Kidney (tissue), 14 donors: ENCODE data around the gene NEK7. TPM values are rescaled to one million over a fixed set of nuclear protein-coding genes. Genes with fewer than 3 reads are reported as not detected.
A peak's percentile ranks its signal among the peaks of the same experiment; 100 is the strongest.

Experiments
- DNase-seq, 5 donors: peaks; one replicate each; pipeline ENCODE4 v3.0.0-alpha.2; 2013 to 2020
- FAIRE-seq: peaks from 2 replicates; lab custom pipeline; 2012; peaks lifted over from hg19 to GRCh38; lab: Jason Lieb, UNC
- H3K27ac ChIP-seq, 2 donors: one replicate each; pipeline ENCODE4 v1.7.0; 2013; ENCODE audit warnings: low read depth in 2 of 2, low read length in 2 of 2, inconsistent platforms in 1 of 2
- H3K27me3 ChIP-seq: one replicate; pipeline ENCODE4 v1.7.1; 2013; ENCODE audit warnings: low read length, inconsistent platforms; ENCODE audit not compliant: control insufficient read depth, insufficient read depth
- H3K36me3 ChIP-seq, 3 donors: one replicate each; pipeline versions ENCODE4 v1.7.0 to v1.7.1; 2013; ENCODE audit warnings: low read length in 3 of 3, control low read depth in 1 of 3, inconsistent platforms in 1 of 3; ENCODE audit not compliant: insufficient read depth in 3 of 3, control insufficient read depth in 2 of 3
- H3K4me1 ChIP-seq, 3 donors: one replicate each; pipeline versions ENCODE4 v1.7.0 to v1.7.1; 2013; ENCODE audit warnings: low read length in 3 of 3, inconsistent platforms in 1 of 3, low read depth in 1 of 3; ENCODE audit not compliant: control insufficient read depth in 2 of 3, insufficient read depth in 2 of 3
- H3K4me3 ChIP-seq, 3 donors: one replicate each; pipeline versions ENCODE4 v1.7.0 to v1.8.1; 2013; ENCODE audit warnings: low read length in 3 of 3, control low read depth in 1 of 3, inconsistent platforms in 1 of 3
- H3K9ac ChIP-seq, 3 donors: one replicate each; pipeline versions ENCODE4 v1.7.0 to v1.7.1; 2013; ENCODE audit warnings: low read length in 3 of 3, control low read depth in 1 of 3, inconsistent platforms in 1 of 3
- H3K9me3 ChIP-seq, 3 donors: one replicate each; pipeline versions ENCODE4 v1.7.0 to v1.7.1; 2013; ENCODE audit warnings: low read length in 3 of 3, control low read depth in 1 of 3, inconsistent platforms in 1 of 3; ENCODE audit not compliant: control insufficient read depth in 2 of 3, insufficient read depth in 1 of 3
- CTCF ChIP-seq: IDR thresholded peaks from 3 replicates; pipeline ENCODE4 v1.5.1; 2012; ENCODE audit warnings: mild to moderate bottlenecking, moderate library complexity, borderline replicate concordance; ENCODE audit not compliant: insufficient read depth; ENCODE audit errors: extremely low read depth
- intact Hi-C: fragments of 100-400 bp; cut with DNase I; formaldehyde crosslinking; loops from one replicate; pipeline ENCODE4 v1.11.1; 2022
- polyA plus RNA-seq: library from polyadenylated mRNA; stranded (reverse); fragments of 350-450 nt; fragmentation: Illumina TruSeq; extraction: RNeasy Lipid Tissue Mini Kit (QIAGEN cat#74804); gene quantifications from one replicate; pipeline ENCODE4 v1.2.3, GENCODE V29; 2014; ENCODE audit warnings: low read depth, low replicate concordance; ENCODE audit not compliant: insufficient read depth
- total RNA-seq: library from RNA; stranded (reverse); fragmentation: NEBNext Ultra II Directional; extraction: Animal tissue kit (Norgen Biotek cat#: 25700); gene quantifications from one replicate; pipeline ENCODE4 v1.2.1, GENCODE V29; 2021
- donor health status: control.
- donor health status: control.
- donor health status: control.
- donor health status: control.
- donor health status: control.
- donor health status: DM: yes; HTN: yes; CAD: no.
- donor health status: Normal renal cell carcinoma (clear cell type).

The NEK7 gene
- total and polyA plus RNA-seq, 2 donors from 2014 or later, result 17.3 to 65.5 TPM

DNA sequence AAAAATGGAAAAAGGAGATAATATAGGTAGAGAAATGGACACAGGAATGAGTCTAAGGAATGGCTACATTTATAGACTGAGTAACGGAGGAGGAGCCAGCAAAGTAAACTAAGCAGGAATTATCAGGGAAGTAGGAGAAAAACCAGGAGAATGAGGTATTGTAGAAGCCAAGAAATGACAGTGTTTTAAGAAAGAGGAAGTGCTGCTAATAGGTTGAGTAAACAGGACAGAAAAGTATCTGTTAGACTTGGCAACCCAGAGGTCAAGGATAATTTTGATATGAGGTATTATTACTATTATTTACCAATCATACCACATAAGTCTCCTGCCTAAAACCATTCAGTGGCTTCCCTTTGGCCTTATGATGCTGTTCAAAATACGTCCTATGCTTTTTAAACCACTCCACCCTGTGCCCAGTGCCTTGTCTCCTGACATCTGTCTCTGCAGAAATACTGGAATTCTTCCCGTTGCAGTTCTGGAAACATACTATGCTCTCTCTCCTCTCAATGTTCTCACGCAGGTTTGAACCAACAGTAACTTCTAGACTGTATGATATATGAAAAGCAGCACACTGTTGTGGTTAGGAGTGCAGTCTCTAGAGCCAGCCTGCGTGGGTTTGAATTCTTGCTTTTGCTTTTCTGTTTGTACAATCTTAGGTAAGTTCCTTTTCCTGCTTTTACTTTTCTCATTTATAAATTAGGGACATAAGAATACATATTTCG, 24.6 kb upstream of the NEK7 start:
- H3K27ac ChIP-seq, result no peak overlapping the region
- H3K9me3 ChIP-seq, result no peaks in the 10 kb centered on the region
- peak in 1 of 5 donors; percentile 16 for DNase-seq
- no peak overlapping the region for H3K9ac ChIP-seq
- no peaks in the 10 kb centered on the region for H3K4me1 ChIP-seq
- no peak for TF ChIP-seq CTCF
- no peak for FAIRE-seq
- intact Hi-C loops, result no loop called here
- no peaks in the 10 kb centered on the region for H3K36me3 ChIP-seq
- H3K4me3 ChIP-seq, result no peak overlapping the region
- H3K27me3 ChIP-seq, result no peaks in the 10 kb centered on the region

- Histone ChIP-seq H3K27me3 (no peaks in the 10 kb centered on the region), H3K36me3 (no peaks in the 10 kb centered on the region), H3K27ac (no peak overlapping the region), H3K9ac (no peak overlapping the region), H3K4me3 (no peak overlapping the region), H3K9me3 (no peaks in the 10 kb centered on the region), H3K4me1 (no peaks in the 10 kb centered on the region)
- FAIRE-seq, result no peak
- no peak for TF ChIP-seq CTCF
- DNase-seq, result no peak
- intact Hi-C loops, result no loop called here
Observed at GRCh38 chr1:198134252-198134651, 22.5 kb upstream of the NEK7 start.

DNA sequence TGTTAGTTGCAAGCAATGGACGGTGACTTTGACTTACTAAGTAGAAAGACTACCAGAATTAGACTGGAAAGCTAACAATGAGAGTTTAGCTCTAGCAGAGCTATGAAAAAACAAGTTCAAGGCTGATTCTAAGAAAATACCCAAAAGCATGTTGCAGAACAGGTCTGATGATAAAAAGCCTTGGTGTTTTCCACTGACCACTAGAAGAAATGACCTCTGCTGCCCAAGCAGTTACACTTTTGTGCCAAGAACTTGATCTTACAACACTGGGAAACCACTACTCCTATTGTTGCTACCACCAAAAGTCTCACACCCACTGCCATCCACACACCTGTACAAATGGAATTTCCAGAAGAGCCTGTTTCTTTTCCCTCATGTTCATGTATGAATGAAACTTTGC, 21.4 kb upstream of the NEK7 start:
- Histone ChIP-seq H3K27ac (no peak overlapping the region), H3K4me3 (no peak overlapping the region), H3K9me3 (no peaks in the 10 kb centered on the region), H3K4me1 (no peaks in the 10 kb centered on the region), H3K36me3 (no peaks in the 10 kb centered on the region), H3K27me3 (no peaks in the 10 kb centered on the region), H3K9ac (no peak overlapping the region)
- FAIRE-seq (no peak), DNase-seq (no peak)
- intact Hi-C loops, result no loop called here
- TF ChIP-seq CTCF, result no peak
